Daoy (cell line): ENCODE results near the gene MYO5C. TPM values are rescaled to one million over a fixed set of nuclear protein-coding genes. Genes with fewer than 3 reads are reported as not detected.

ENCODE experiments used
- DNase-seq: peaks from one replicate; pipeline ENCODE4 v3.0.0-alpha.2; 2015; ENCODE audit warnings: low read depth
- total RNA-seq: library from RNA; depleted of rRNA; stranded (reverse); fragments of >200 nt; shearing (Covaris generic); gene quantifications from 2 replicates; pipeline ENCODE4 v1.2.3, GENCODE V29; 2014; rRNA removed

Gene MYO5C
- total RNA-seq, 1 experiment from 2014 or later = 8.0 TPM

- no peak for DNase-seq
Observed at GRCh38 chr15:52148403-52148802, 147.2 kb downstream of the MYO5C start.

DNA sequence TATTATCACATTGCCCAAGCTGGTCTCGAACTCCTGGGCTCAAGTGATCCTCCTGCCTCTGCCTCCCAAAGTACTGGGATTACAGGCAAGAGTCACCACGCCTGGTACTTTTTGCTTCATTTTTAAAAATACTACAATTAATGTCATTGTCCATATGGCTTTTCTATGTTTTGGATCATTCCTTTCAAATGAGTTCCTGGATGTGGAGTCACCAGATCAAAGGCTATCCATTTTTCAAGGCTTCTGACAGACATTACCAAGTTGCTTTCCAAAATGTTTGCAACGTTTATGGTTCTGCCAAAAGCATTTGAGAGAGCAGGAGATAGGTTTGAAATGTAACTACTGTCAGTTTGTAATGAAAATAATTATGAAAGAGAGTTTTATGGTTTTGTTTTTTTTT, 148.8 kb downstream of the MYO5C start:
- no peak for DNase-seq

DNA sequence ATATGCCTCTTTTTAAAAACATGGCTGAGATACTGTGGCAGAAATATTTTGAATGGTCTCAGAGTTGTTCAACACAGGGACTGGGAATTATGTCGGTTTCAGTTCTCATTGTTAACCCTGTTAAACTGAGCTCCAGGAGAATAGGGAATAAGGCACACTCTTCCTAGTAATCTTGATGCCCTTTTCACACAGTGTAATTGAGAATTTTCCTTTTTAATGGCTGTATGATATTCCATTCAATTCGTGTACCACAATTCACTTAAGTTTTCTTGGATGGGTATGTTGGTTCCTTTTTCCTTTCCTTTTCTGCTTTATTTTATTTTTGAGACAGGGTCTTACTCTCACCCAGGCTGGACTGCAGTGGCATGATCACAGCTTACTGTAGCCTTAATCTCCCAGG, 149.3 kb downstream of the MYO5C start:
- DNase-seq = no peak

GRCh38 chr15:52144656-52145178, 150.9 kb downstream of the MYO5C start:
- DNase-seq = peak; percentile 85

GRCh38 chr15:52143873-52144272, 151.7 kb downstream of the MYO5C start:
- peak; percentile 84 for DNase-seq

Other genes starting within 250 kb of the MYO5C start
- not detected in 2 replicates for gene BCL2L10, start 183.0 kb downstream of the MYO5C start, total RNA-seq
- gene GNB5, start 104.4 kb downstream of the MYO5C start, total RNA-seq = 35.4 and 60.7 TPM in 2 replicates
- gene MYO5A, start 233.1 kb upstream of the MYO5C start, total RNA-seq = 57.4 and 60.8 TPM in 2 replicates